Stimulated activated CD4-positive, alpha-beta T cell treated with anti-CD3 and anti-CD28 coated beads, Interleukin-2, amount 100 ng/mL, for 48 hours (primary cell): ENCODE measurements around the gene ZNF264.
A peak's percentile ranks its signal among the peaks of the same experiment; 100 is the strongest.
"Not testable (repeated sequence)": the region's sequence is repeated elsewhere in the genome, so short reads cannot be mapped to it uniquely, and the experiment has no call there.

ENCODE experiments used
- DNase-seq, 2 donors: peaks; one replicate each; pipeline ENCODE4 v3.0.0-alpha.2; 2020

Gene ZNF264

GRCh38 chr19:57191141-57192076 lies at the start of gene ZNF264:
ZNF264 (plus strand) TSS chr19:57191500; CDS start chr19:57191914, 414 bp downstream.
- peak; percentile 79 to 84 for DNase-seq

- DNase-seq: no peak
Observed at GRCh38 chr19:57141699-57142098, 49.6 kb upstream of the ZNF264 start.

GRCh38 chr19:57152921-57153320 lies 38.4 kb upstream of the ZNF264 start:
- DNase-seq: no peak

- DNase-seq: no peak
Observed at GRCh38 chr19:57161985-57162539, 29.2 kb upstream of the ZNF264 start.

GRCh38 chr19:57165846-57166245 lies 25.5 kb upstream of the ZNF264 start:
- no peak for DNase-seq

- DNase-seq: no peak
Observed at GRCh38 chr19:57167385-57167784, 23.9 kb upstream of the ZNF264 start, which contains the start of gene DUXA. DUXA (minus strand) TSS chr19:57167485; CDS start chr19:57167443, 42 bp downstream.

GRCh38 chr19:57171551-57172081 lies 19.7 kb upstream of the ZNF264 start:
- DNase-seq: no peak

- DNase-seq: no peak
Observed at GRCh38 chr19:57190301-57190700, 999 bp upstream of the ZNF264 start.

GRCh38 chr19:57192077-57192420 lies 749 bp downstream of the ZNF264 start:
- no peak for DNase-seq

- DNase-seq: no peak
Observed at GRCh38 chr19:57192993-57193392, 1.7 kb downstream of the ZNF264 start.

GRCh38 chr19:57197874-57198273 lies 6.6 kb downstream of the ZNF264 start:
- DNase-seq: not testable (repeated sequence)

- no peak for DNase-seq
Observed at GRCh38 chr19:57202160-57202559, 10.9 kb downstream of the ZNF264 start.

GRCh38 chr19:57210381-57210780 lies 19.1 kb downstream of the ZNF264 start:
- no peak for DNase-seq

- no peak for DNase-seq
Observed at GRCh38 chr19:57212109-57212508, 20.8 kb downstream of the ZNF264 start.

GRCh38 chr19:57227502-57227901 lies 36.2 kb downstream of the ZNF264 start:
- DNase-seq: no peak

GRCh38 chr19:57231686-57232085 lies 40.4 kb downstream of the ZNF264 start:
- DNase-seq: no peak

- DNase-seq: no peak
Observed at GRCh38 chr19:57233207-57233606, 41.9 kb downstream of the ZNF264 start.

- DNase-seq: no peak
Observed at GRCh38 chr19:57239982-57240310, 48.6 kb downstream of the ZNF264 start.

GRCh38 chr19:57240311-57241090 lies 49.2 kb downstream of the ZNF264 start, which contains the start of gene ZNF805:
ZNF805 (plus strand) TSS chr19:57240632; CDS start chr19:57240892, 260 bp downstream.
- peak; percentile 86 to 91 for DNase-seq

- DNase-seq: no peak
Observed at GRCh38 chr19:57241176-57241575, 49.9 kb downstream of the ZNF264 start.

- DNase-seq: no peak
Observed at GRCh38 chr19:57242821-57243220, 51.5 kb downstream of the ZNF264 start.

GRCh38 chr19:57244513-57244912 lies 53.2 kb downstream of the ZNF264 start:
- no peak for DNase-seq

- no peak for DNase-seq
Observed at GRCh38 chr19:57245066-57245465, 53.8 kb downstream of the ZNF264 start.
